Colonic mucosa (tissue), 4 donors: ENCODE results near the gene TAB3. TPM values are rescaled to one million over a fixed set of nuclear protein-coding genes. Genes with fewer than 3 reads are reported as not detected.

Experiments used
- DNase-seq: peaks from one replicate; pipeline ENCODE4 v3.0.0-alpha.2; 2020
- H3K27ac ChIP-seq: fragments of 200-600 bp; one replicate; pipeline ENCODE4 v1.8.0; 2021
- H3K27me3 ChIP-seq: fragments of 200-600 bp; one replicate; pipeline ENCODE4 v1.8.0; 2021
- H3K36me3 ChIP-seq: fragments of 200-600 bp; one replicate; pipeline ENCODE4 v1.8.0; 2021
- H3K4me1 ChIP-seq: fragments of 200-600 bp; one replicate; pipeline ENCODE4 v1.8.0; 2021; ENCODE audit warnings: mild to moderate bottlenecking
- H3K4me3 ChIP-seq: fragments of 200-600 bp; one replicate; pipeline ENCODE4 v1.8.0; 2021
- H3K9ac ChIP-seq, 2 donors: one replicate each; pipeline ENCODE4 v1.7.0; 2013; ENCODE audit warnings: control low read depth in 2 of 2, low read depth in 2 of 2, low read length in 2 of 2
- H3K9me3 ChIP-seq: fragments of 200-600 bp; one replicate; pipeline ENCODE4 v1.8.0; 2021
- CTCF ChIP-seq: fragments of 200-600 bp; IDR thresholded peaks from one replicate; pipeline ENCODE4 v1.8.0; 2022; ENCODE audit warnings: antibody characterized with exemption, mild to moderate bottlenecking
- intact Hi-C: fragments of 100-400 bp; cut with DNase I; formaldehyde crosslinking; loops from one replicate; pipeline ENCODE4 v1.14.1; 2022
- total RNA-seq, 2 donors: library from RNA; stranded (reverse); fragmentation: NEBNext Ultra II Directional in 1 of 2; extraction: Animal tissue kit (Norgen Biotek cat#: 25700) in 1 of 2; gene quantifications; one replicate each; pipeline ENCODE4 v1.2.1, GENCODE V29; 2021
- donor health status: healthy.
- donor health status: DM: no; HTN: no; CAD: no.
- donor health status: DM: no; HTN: no; CAD: no.

TAB3 gene
- total RNA-seq, 2 donors from 2014 or later, result 12.3 to 22.2 TPM

GRCh38 chrX:30930143-30930542, 41.1 kb upstream of the TAB3 start:
- TF ChIP-seq CTCF, result no peak
- DNase-seq, result no peak
- Histone ChIP-seq H3K4me3 (no peak overlapping the region), H3K36me3 (no peaks in the 10 kb centered on the region), H3K27ac (no peak overlapping the region), H3K4me1 (no peaks in the 10 kb centered on the region), H3K9ac (no peak overlapping the region), H3K27me3 (peaks cover 4% of the 10 kb centered on the region), H3K9me3 (no peaks in the 10 kb centered on the region)
- intact Hi-C loops, result no loop called here

- intact Hi-C loops, result no loop called here
- DNase-seq, result no peak
- Histone ChIP-seq H3K9ac (no peak overlapping the region), H3K4me3 (no peak overlapping the region), H3K36me3 (no peaks in the 10 kb centered on the region), H3K9me3 (no peaks in the 10 kb centered on the region), H3K4me1 (no peaks in the 10 kb centered on the region), H3K27me3 (peaks cover 6% of the 10 kb centered on the region), H3K27ac (no peak overlapping the region)
- no peak for TF ChIP-seq CTCF
Observed at GRCh38 chrX:30920271-30920670, 31.2 kb upstream of the TAB3 start.

- TF ChIP-seq CTCF, result no peak
Observed at GRCh38 chrX:30918480-30918879, 29.4 kb upstream of the TAB3 start.

GRCh38 chrX:30913492-30913891, 24.4 kb upstream of the TAB3 start:
- Histone ChIP-seq H3K27me3 (no peaks in the 10 kb centered on the region), H3K4me1 (no peaks in the 10 kb centered on the region), H3K36me3 (no peaks in the 10 kb centered on the region), H3K9me3 (no peaks in the 10 kb centered on the region), H3K9ac (no peak overlapping the region), H3K4me3 (no peak overlapping the region), H3K27ac (no peak overlapping the region)
- no peak for TF ChIP-seq CTCF
- intact Hi-C loops, result no loop called here
- DNase-seq, result no peak

More at GRCh38 chrX:30918480-30918879, 29.4 kb upstream of the TAB3 start:
- no peaks in the 10 kb centered on the region for H3K36me3 ChIP-seq
- no peaks in the 10 kb centered on the region for H3K9me3 ChIP-seq
- DNase-seq, result no peak
- H3K27me3 ChIP-seq, result peaks cover 6% of the 10 kb centered on the region
- no peak overlapping the region for H3K27ac ChIP-seq
- intact Hi-C loops, result no loop called here
- no peak overlapping the region for H3K9ac ChIP-seq
- no peaks in the 10 kb centered on the region for H3K4me1 ChIP-seq
- no peak overlapping the region for H3K4me3 ChIP-seq

GRCh38 chrX:30910124-30910860, 21.2 kb upstream of the TAB3 start:
- no peak overlapping the region for H3K9ac ChIP-seq
- intact Hi-C loops, result no loop called here
- no peak for TF ChIP-seq CTCF
- H3K36me3 ChIP-seq, result no peaks in the 10 kb centered on the region
- H3K4me1 ChIP-seq, result no peaks in the 10 kb centered on the region
- no peak for DNase-seq
- H3K4me3 ChIP-seq, result no peak overlapping the region
- no peak overlapping the region for H3K27ac ChIP-seq
- no peaks in the 10 kb centered on the region for H3K27me3 ChIP-seq
- H3K9me3 ChIP-seq, result no peaks in the 10 kb centered on the region
